OCI-LY7 (cell line): Measurements from ENCODE around the gene CDX4. TPM values are rescaled to one million over a fixed set of nuclear protein-coding genes. Genes with fewer than 3 reads are reported as not detected.

Source experiments
- BruUV-seq: library from RNA; stranded (reverse); fragments of 400-500 nt; replicated peaks from 2 replicates; lab custom pipeline; 2021; lab: Mats Ljungman, UMichigan
- CTCF ChIA-PET: fragments of 300-600 bp; sonication (Branson Sonifier 250); formaldehyde crosslinking; loops from one replicate; lab custom pipeline; 2022; ENCODE audit warnings: antibody characterized with exemption; ENCODE audit not compliant: unreplicated experiment; lab: Charles Lee
- POLR2A ChIA-PET: fragments of 300-600 bp; sonication (Branson Sonifier 250); formaldehyde crosslinking; loops from one replicate; lab custom pipeline; 2022; ENCODE audit warnings: antibody characterized with exemption; lab: Charles Lee
- DNase-seq: peaks from one replicate; pipeline ENCODE4 v3.0.0-alpha.2; 2015; ENCODE audit warnings: low spot score
- H2AFZ ChIP-seq: fragments of 200-600 bp; sonication (generic), shearing (Covaris generic); 2 replicates; pipeline ENCODE4 v1.6.1; 2014; ENCODE audit warnings: mild to moderate bottlenecking, antibody characterized with exemption, low read length, moderate library complexity
- H3K27ac ChIP-seq: fragments of 200-600 bp; sonication (generic); 2 replicates; pipeline ENCODE4 v1.5.1; 2014; ENCODE audit warnings: mixed run types, low read depth, mild to moderate bottlenecking, moderate library complexity, low read length, inconsistent platforms; ENCODE audit not compliant: poor library complexity, severe bottlenecking
- H3K36me3 ChIP-seq: fragments of 200-600 bp; sonication (generic); 2 replicates; pipeline ENCODE4 v1.6.1; 2014; ENCODE audit warnings: mild to moderate bottlenecking, antibody characterized with exemption, low read length, moderate library complexity, mixed read lengths; ENCODE audit not compliant: insufficient read depth
- H3K4me1 ChIP-seq: fragments of 200-600 bp; sonication (generic); 2 replicates; pipeline ENCODE4 v1.5.1; 2014; ENCODE audit warnings: mild to moderate bottlenecking, low read length; ENCODE audit not compliant: insufficient read depth, poor library complexity, severe bottlenecking
- H3K4me2 ChIP-seq: fragments of 200-600 bp; sonication (generic); 2 replicates; pipeline ENCODE4 v1.6.1; 2014; ENCODE audit warnings: mild to moderate bottlenecking, low read length
- H3K4me3 ChIP-seq: fragments of 200-600 bp; sonication (generic); 2 replicates; pipeline ENCODE4 v1.5.1; 2014; ENCODE audit warnings: mild to moderate bottlenecking, low read depth, low read length; ENCODE audit not compliant: poor library complexity, severe bottlenecking
- H3K79me2 ChIP-seq: fragments of 200-600 bp; sonication (generic); 2 replicates; pipeline ENCODE4 v1.6.1; 2016; ENCODE audit warnings: low read depth, mild to moderate bottlenecking, low read length, moderate library complexity, mixed read lengths; ENCODE audit not compliant: insufficient read depth
- H3K9me2 ChIP-seq: fragments of 200-600 bp; sonication (generic); 2 replicates; pipeline ENCODE4 v1.6.1; 2016; ENCODE audit warnings: mild to moderate bottlenecking, low read length, mixed read lengths; ENCODE audit not compliant: insufficient read depth
- H3K9me3 ChIP-seq: fragments of 200-600 bp; sonication (generic); 2 replicates; pipeline ENCODE4 v1.6.1; 2014; ENCODE audit warnings: mild to moderate bottlenecking, mixed run types, low read length, mixed read lengths
- H4K20me1 ChIP-seq: fragments of 200-600 bp; sonication (generic); 2 replicates; pipeline ENCODE4 v1.6.1; 2014; ENCODE audit warnings: mild to moderate bottlenecking, antibody characterized with exemption, low read length, moderate library complexity, mixed read lengths; ENCODE audit not compliant: insufficient read depth
- CTCF ChIP-seq: fragments of 200-600 bp; sonication (generic); conservative IDR thresholded peaks from 2 replicates; pipeline ENCODE4 v1.5.1; 2014; ENCODE audit warnings: mild to moderate bottlenecking, antibody characterized with exemption, low read length, moderate library complexity, mixed read lengths
- EZH2phosphoT487 ChIP-seq: fragments of 200-600 bp; sonication (generic); IDR thresholded peaks from 2 replicates; pipeline ENCODE4 v1.6.1; 2018; ENCODE audit warnings: low read depth, borderline replicate concordance, mild to moderate bottlenecking, mixed run types, antibody characterized with exemption, low read length, moderate library complexity, mixed read lengths
- intact Hi-C: fragments of 100-400 bp; cut with micrococcal nuclease; formaldehyde crosslinking; loops from one replicate; pipeline ENCODE4 v1.10.0; 2022; ENCODE audit not compliant: unreplicated experiment
- total RNA-seq, 2 experiments: library from RNA; depleted of rRNA in 1 of 2; stranded (reverse); fragments of >200 nt in 1 of 2; shearing (Covaris generic) in 1 of 2; gene quantifications; 2 replicates each; pipeline ENCODE4 v1.2.3, GENCODE V29; 2014 to 2022

Gene CDX4
- total RNA-seq, 2 experiments from 2014 or later: not detected

GRCh38 chrX:73457306-73457705, 10.5 kb downstream of the CDX4 start:
- CTCF ChIA-PET: no interaction called here
- Histone ChIP-seq H4K20me1 (no peaks in the 10 kb centered on the region), H3K4me1 (no peaks in the 10 kb centered on the region), H3K4me2 (no peak overlapping the region), H3K79me2 (no peaks in the 10 kb centered on the region), H3K9me2 (no peaks in the 10 kb centered on the region), H3K4me3 (no peak overlapping the region), H2AFZ (no peak overlapping the region), H3K27ac (no peak overlapping the region), H3K36me3 (no peaks in the 10 kb centered on the region), H3K9me3 (no peaks in the 10 kb centered on the region)
- POLR2A ChIA-PET: no interaction called here
- DNase-seq: no peak
- no TSS peak for BruUV-seq
- no peak for TF ChIP-seq CTCF
- TF ChIP-seq EZH2phosphoT487: no peak
- intact Hi-C loops: no loop called here

- H3K4me1 ChIP-seq: no peaks in the 10 kb centered on the region
- no peaks in the 10 kb centered on the region for H3K36me3 ChIP-seq
- no peaks in the 10 kb centered on the region for H3K9me2 ChIP-seq
- TF ChIP-seq CTCF (no peak), EZH2phosphoT487 (no peak)
- intact Hi-C loops: no loop called here
- H3K4me3 ChIP-seq: no peak overlapping the region
- ChIA-PET CTCF (no interaction called here), POLR2A (no interaction called here)
- no peaks in the 10 kb centered on the region for H3K79me2 ChIP-seq
- H4K20me1 ChIP-seq: no peaks in the 10 kb centered on the region
- no peak for DNase-seq
- BruUV-seq: no TSS peak
- no peak overlapping the region for H2AFZ ChIP-seq
- no peak overlapping the region for H3K4me2 ChIP-seq
- no peaks in the 10 kb centered on the region for H3K9me3 ChIP-seq
- H3K27ac ChIP-seq: no peak overlapping the region
Measured at GRCh38 chrX:73468376-73468775, 21.5 kb downstream of the CDX4 start.

GRCh38 chrX:73478961-73479360, 32.1 kb downstream of the CDX4 start:
- no peak overlapping the region for H3K4me3 ChIP-seq
- H3K4me1 ChIP-seq: no peaks in the 10 kb centered on the region
- no peaks in the 10 kb centered on the region for H3K36me3 ChIP-seq
- BruUV-seq: no TSS peak
- no peaks in the 10 kb centered on the region for H4K20me1 ChIP-seq
- intact Hi-C loops: no loop called here
- no peak for TF ChIP-seq EZH2phosphoT487
- TF ChIP-seq CTCF: no peak
- no peaks in the 10 kb centered on the region for H3K9me2 ChIP-seq
- H3K9me3 ChIP-seq: no peaks in the 10 kb centered on the region
- H2AFZ ChIP-seq: no peak overlapping the region
- CTCF ChIA-PET: no interaction called here
- H3K4me2 ChIP-seq: no peak overlapping the region
- no peak for DNase-seq
- H3K27ac ChIP-seq: no peak overlapping the region
- no peaks in the 10 kb centered on the region for H3K79me2 ChIP-seq
- POLR2A ChIA-PET: no interaction called here
